SK-N-MC (cell line): Measurements from ENCODE around the gene DBR1.
"Not testable (repeated sequence)": the region's sequence is repeated elsewhere in the genome, so short reads cannot be mapped to it uniquely, and the experiment has no call there.

Source experiments
- DNase-seq: peaks from one replicate; pipeline ENCODE4 v3.0.0-alpha.2; 2011; ENCODE audit warnings: low read depth, low spot score
- H3K27ac ChIP-seq: fragments of 200-600 bp; sonication (generic); 2 replicates; pipeline ENCODE4 v1.5.1; 2016; ENCODE audit warnings: mixed run types
- H3K36me3 ChIP-seq: fragments of 200-600 bp; sonication (generic); 2 replicates; pipeline ENCODE4 v1.6.1; 2017; ENCODE audit warnings: antibody characterized with exemption, low read length, mixed read lengths; ENCODE audit not compliant: insufficient read depth
- H3K4me3 ChIP-seq: fragments of 200-600 bp; sonication (generic); 2 replicates; pipeline ENCODE4 v1.5.1; 2016
- H3K9ac ChIP-seq: fragments of 200-600 bp; sonication (generic); 2 replicates; pipeline ENCODE4 v1.8.0; 2017; ENCODE audit warnings: mixed run types, mixed read lengths; ENCODE audit not compliant: insufficient read length
- H3K9me3 ChIP-seq: fragments of 200-600 bp; sonication (generic); 2 replicates; pipeline ENCODE4 v1.6.1; 2017; ENCODE audit warnings: low read depth, mild to moderate bottlenecking, antibody characterized with exemption, low read length, moderate library complexity, mixed read lengths
- EZH2 ChIP-seq: fragments of 200-600 bp; sonication (generic); IDR thresholded peaks from one replicate; pipeline ENCODE4 v1.6.1; 2017; ENCODE audit warnings: antibody characterized with exemption
- FOXP2 ChIP-seq: optimal IDR thresholded peaks from 2 replicates; pipeline ENCODE3; 2011; ENCODE audit warnings: mild to moderate bottlenecking, moderate library complexity; ENCODE audit not compliant: insufficient read depth; ENCODE audit errors: extremely low read length, control extremely low read depth
- POLR2AphosphoS5 ChIP-seq: IDR thresholded peaks from 2 replicates; pipeline ENCODE4 v1.6.1; 2012; ENCODE audit warnings: mild to moderate bottlenecking, low read depth, low read length, borderline replicate concordance

Gene DBR1

GRCh38 chr3:138173769-138174420 lies 826 bp downstream of the DBR1 start:
- Histone ChIP-seq H3K4me3 (peak overlapping the region; percentile 91), H3K9ac (peak overlapping the region; percentile 89), H3K27ac (peak overlapping the region; percentile 70), H3K36me3 (peaks cover 41% of the 10 kb centered on the region), H3K9me3 (no peaks in the 10 kb centered on the region)
- TF ChIP-seq POLR2AphosphoS5 (no peak), EZH2 (no peak), FOXP2 (no peak)
- no peak for DNase-seq

DNA sequence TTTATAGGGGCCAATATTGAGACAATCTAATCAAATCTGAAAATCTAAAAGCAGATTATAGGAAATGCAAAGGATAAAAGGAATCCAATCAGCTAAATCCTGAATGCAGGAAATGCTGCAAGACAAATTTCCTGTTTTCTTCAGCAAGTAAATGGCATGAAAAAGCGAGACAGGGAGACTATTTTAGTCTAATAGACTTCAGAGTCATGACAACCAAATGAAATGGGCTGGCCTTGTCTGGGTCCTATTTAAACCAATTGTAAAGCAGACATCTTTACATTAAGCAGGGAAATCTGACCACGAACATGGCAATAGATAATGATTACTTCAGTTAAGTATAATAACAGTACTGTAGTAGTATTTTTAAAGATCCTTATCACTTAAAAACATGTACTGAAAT lies 2.1 kb downstream of the DBR1 start:
- DNase-seq: no peak
- Histone ChIP-seq H3K4me3 (peak overlapping the region; percentile 91), H3K9me3 (no peaks in the 10 kb centered on the region), H3K36me3 (peaks cover 53% of the 10 kb centered on the region), H3K9ac (peak overlapping the region; percentile 89), H3K27ac (0 out of 2 replicates have a peak overlapping the region, but pooled peaks have one; percentile 11)
- no peak for TF ChIP-seq POLR2AphosphoS5
- TF ChIP-seq EZH2: no peak
- no peak for TF ChIP-seq FOXP2

- TF ChIP-seq POLR2AphosphoS5 (no peak), EZH2 (no peak), FOXP2 (no peak)
- Histone ChIP-seq H3K9ac (no peak overlapping the region), H3K9me3 (no peaks in the 10 kb centered on the region), H3K27ac (no peak overlapping the region), H3K36me3 (peaks cover 93% of the 10 kb centered on the region), H3K4me3 (no peak overlapping the region)
- no peak for DNase-seq
Observed at GRCh38 chr3:138165061-138165460, 9.7 kb downstream of the DBR1 start.

GRCh38 chr3:138157743-138158142 lies 17.0 kb downstream of the DBR1 start:
- DNase-seq: no peak
- TF ChIP-seq EZH2 (no peak), POLR2AphosphoS5 (no peak), FOXP2 (no peak)
- no peak overlapping the region for H3K9ac ChIP-seq

GRCh38 chr3:138154534-138154933 lies 20.2 kb downstream of the DBR1 start:
- no peak overlapping the region for H3K9ac ChIP-seq
- no peak for DNase-seq
- TF ChIP-seq FOXP2 (no peak), EZH2 (no peak), POLR2AphosphoS5 (no peak)
- H3K27ac ChIP-seq: no peak overlapping the region
- no peaks in the 10 kb centered on the region for H3K36me3 ChIP-seq
- no peaks in the 10 kb centered on the region for H3K9me3 ChIP-seq
- no peak overlapping the region for H3K4me3 ChIP-seq

More at GRCh38 chr3:138157743-138158142, 17.0 kb downstream of the DBR1 start:
- Histone ChIP-seq H3K4me3 (no peak overlapping the region), H3K36me3 (peaks cover 26% of the 10 kb centered on the region), H3K27ac (no peak overlapping the region), H3K9me3 (no peaks in the 10 kb centered on the region)

DNA sequence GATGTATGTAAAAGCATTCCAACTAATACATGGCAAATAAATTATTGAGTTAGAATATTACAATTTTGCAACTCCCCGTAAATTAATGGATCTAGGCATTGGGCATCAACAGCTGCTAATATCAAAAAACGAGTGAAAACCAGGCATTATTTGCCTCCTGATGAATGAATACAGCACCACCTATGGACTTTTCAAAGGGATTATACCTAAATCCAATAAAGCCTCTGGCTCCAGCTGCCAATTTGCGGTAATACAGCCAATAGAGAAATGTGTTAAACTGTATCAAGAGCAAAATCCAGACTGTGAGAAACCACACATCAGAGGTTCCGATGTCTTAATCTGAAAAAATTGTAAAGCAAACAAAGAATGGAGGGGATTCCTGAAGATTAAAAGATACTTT lies 26.2 kb downstream of the DBR1 start:
- Histone ChIP-seq H3K4me3 (no peak overlapping the region), H3K27ac (no peak overlapping the region), H3K36me3 (no peaks in the 10 kb centered on the region), H3K9ac (no peak overlapping the region), H3K9me3 (no peaks in the 10 kb centered on the region)
- TF ChIP-seq POLR2AphosphoS5 (no peak), FOXP2 (no peak), EZH2 (no peak)
- DNase-seq: no peak

- H3K27ac ChIP-seq, DNase-seq, H3K36me3 ChIP-seq, H3K9ac ChIP-seq, H3K9me3 ChIP-seq, H3K4me3 ChIP-seq: not testable (repeated sequence)
Observed at GRCh38 chr3:138142181-138142580, 32.5 kb downstream of the DBR1 start.

DNA sequence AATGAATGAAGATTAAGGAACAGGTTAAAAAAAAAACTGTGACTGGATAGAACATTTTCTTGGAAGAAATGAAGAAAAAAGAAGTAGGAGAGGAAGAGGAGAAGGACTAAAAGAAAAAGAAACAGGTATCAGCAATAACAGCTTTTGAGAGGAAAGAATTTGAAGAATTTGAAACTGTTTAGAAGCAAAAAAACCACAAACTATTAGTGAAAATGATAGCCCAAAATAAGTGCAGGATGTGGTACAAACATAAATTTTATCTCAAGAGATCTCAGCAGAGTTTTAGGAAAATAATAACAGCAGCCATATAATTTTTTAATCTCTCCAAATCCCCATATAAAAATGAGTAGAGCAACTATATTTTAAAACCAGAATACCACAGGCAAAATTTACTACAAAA lies 33.8 kb downstream of the DBR1 start:
- H3K9me3 ChIP-seq: no peaks in the 10 kb centered on the region
- H3K36me3 ChIP-seq: no peaks in the 10 kb centered on the region
- no peak overlapping the region for H3K9ac ChIP-seq
- no peak overlapping the region for H3K4me3 ChIP-seq
- TF ChIP-seq EZH2 (no peak), FOXP2 (no peak), POLR2AphosphoS5 (no peak)
- no peak for DNase-seq
- H3K27ac ChIP-seq: no peak overlapping the region

DNA sequence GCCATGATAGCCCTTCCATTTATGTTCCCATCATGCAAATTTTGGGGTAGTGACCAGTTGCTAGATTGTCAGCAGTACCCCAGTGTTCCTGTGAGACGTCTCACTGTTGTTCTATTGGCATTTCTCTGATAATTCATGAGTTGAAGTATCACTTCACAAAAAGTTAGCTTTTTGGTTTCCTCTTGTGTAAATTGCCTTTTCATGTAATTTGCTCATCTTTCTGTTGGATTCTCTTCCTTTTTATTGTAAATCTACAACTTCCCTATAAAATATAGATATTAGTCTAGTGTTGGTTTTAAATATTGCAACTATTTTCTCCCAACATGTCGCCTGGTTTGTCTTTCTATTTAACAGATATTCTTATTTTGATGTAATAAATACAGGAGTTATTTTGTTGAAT lies 35.0 kb downstream of the DBR1 start:
- no peak for DNase-seq
- no peak overlapping the region for H3K27ac ChIP-seq
- H3K9me3 ChIP-seq: no peaks in the 10 kb centered on the region
- H3K9ac ChIP-seq: no peak overlapping the region
- TF ChIP-seq EZH2 (no peak), POLR2AphosphoS5 (no peak), FOXP2 (no peak)
- H3K36me3 ChIP-seq: no peaks in the 10 kb centered on the region
- no peak overlapping the region for H3K4me3 ChIP-seq
